Measurements from ENCODE around the gene CDADC1.
"Not testable (repeated sequence)": the region's sequence is repeated elsewhere in the genome, so short reads cannot be mapped to it uniquely, and the experiment has no call there.

CDADC1 gene

GRCh38 chr13:49287995-49288394 lies 40.3 kb downstream of the CDADC1 start:
- H3K79me2 ChIP-seq (ENCODE audit: insufficient read depth, low read length), result no peaks in the 10 kb centered on the region

GRCh38 chr13:49288458-49288857 lies 40.7 kb downstream of the CDADC1 start:
- Histone ChIP-seq H4K20me1 (ENCODE audit: insufficient read depth, low read length) (no peaks in the 10 kb centered on the region), H3K4me3 (ENCODE audit: low read depth in 1 of 2, low read length in 2 of 2) (no peak overlapping the region), H3K27ac (ENCODE audit: low read length) (no peak overlapping the region), H3K79me2 (ENCODE audit: insufficient read depth, low read length) (no peaks in the 10 kb centered on the region), H3K36me3 (ENCODE audit: insufficient read depth, low read length) (peaks cover 12% of the 10 kb centered on the region; the same call in 1 of the 2 replicates), H3K27me3 (ENCODE audit: insufficient read depth, low read length, poor library complexity) (no peaks in the 10 kb centered on the region), H3K4me2 (ENCODE audit: insufficient read depth, low read length) (no peak overlapping the region), H3K9me3 (ENCODE audit: insufficient read depth, low read length, severe bottlenecking) (no peaks in the 10 kb centered on the region), H3K4me1 (ENCODE audit: insufficient read depth, low read length) (no peaks in the 10 kb centered on the region), H2AFZ (ENCODE audit: low read depth, low read length) (no peak overlapping the region), H3K9ac (ENCODE audit: low read depth, low read length) (no peak overlapping the region)
- ATAC-seq (ENCODE audit: insufficient read depth, low read depth), result no peak
- TF ChIP-seq, protein P1, sequence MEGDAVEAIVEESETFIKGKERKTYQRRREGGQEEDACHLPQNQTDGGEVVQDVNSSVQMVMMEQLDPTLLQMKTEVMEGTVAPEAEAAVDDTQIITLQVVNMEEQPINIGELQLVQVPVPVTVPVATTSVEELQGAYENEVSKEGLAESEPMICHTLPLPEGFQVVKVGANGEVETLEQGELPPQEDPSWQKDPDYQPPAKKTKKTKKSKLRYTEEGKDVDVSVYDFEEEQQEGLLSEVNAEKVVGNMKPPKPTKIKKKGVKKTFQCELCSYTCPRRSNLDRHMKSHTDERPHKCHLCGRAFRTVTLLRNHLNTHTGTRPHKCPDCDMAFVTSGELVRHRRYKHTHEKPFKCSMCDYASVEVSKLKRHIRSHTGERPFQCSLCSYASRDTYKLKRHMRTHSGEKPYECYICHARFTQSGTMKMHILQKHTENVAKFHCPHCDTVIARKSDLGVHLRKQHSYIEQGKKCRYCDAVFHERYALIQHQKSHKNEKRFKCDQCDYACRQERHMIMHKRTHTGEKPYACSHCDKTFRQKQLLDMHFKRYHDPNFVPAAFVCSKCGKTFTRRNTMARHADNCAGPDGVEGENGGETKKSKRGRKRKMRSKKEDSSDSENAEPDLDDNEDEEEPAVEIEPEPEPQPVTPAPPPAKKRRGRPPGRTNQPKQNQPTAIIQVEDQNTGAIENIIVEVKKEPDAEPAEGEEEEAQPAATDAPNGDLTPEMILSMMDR (IDR thresholded peaks at IDR 0.05; ENCODE audit: borderline replicate concordance, extremely low read depth, low read length, poor library complexity, severe bottlenecking), result no peak
- TF ChIP-seq EZH2 (IDR thresholded peaks at IDR 0.05; ENCODE audit: borderline replicate concordance, low read depth, low read length, severe bottlenecking), result no peak
- no peak for DNase-seq

More at GRCh38 chr13:49287995-49288394, 40.3 kb downstream of the CDADC1 start:
- Histone ChIP-seq H3K36me3 (ENCODE audit: insufficient read depth, low read length) (peaks cover 12% of the 10 kb centered on the region; the same call in 1 of the 2 replicates), H3K4me3 (ENCODE audit: low read depth in 1 of 2, low read length in 2 of 2) (no peak overlapping the region), H3K27me3 (ENCODE audit: insufficient read depth, low read length, poor library complexity) (no peaks in the 10 kb centered on the region), H3K4me2 (ENCODE audit: insufficient read depth, low read length) (no peak overlapping the region), H3K9ac (ENCODE audit: low read depth, low read length) (no peak overlapping the region), H2AFZ (ENCODE audit: low read depth, low read length) (no peak overlapping the region), H4K20me1 (ENCODE audit: insufficient read depth, low read length) (no peaks in the 10 kb centered on the region), H3K9me3 (ENCODE audit: insufficient read depth, low read length, severe bottlenecking) (no peaks in the 10 kb centered on the region), H3K27ac (ENCODE audit: low read length) (no peak overlapping the region), H3K4me1 (ENCODE audit: insufficient read depth, low read length) (no peaks in the 10 kb centered on the region)
- TF ChIP-seq, protein P1 (IDR thresholded peaks at IDR 0.05; ENCODE audit: borderline replicate concordance, extremely low read depth, low read length, poor library complexity, severe bottlenecking), result no peak
- TF ChIP-seq EZH2 (IDR thresholded peaks at IDR 0.05; ENCODE audit: borderline replicate concordance, low read depth, low read length, severe bottlenecking), result no peak
- ATAC-seq (ENCODE audit: insufficient read depth, low read depth) (no peak), DNase-seq (no peak)

DNA sequence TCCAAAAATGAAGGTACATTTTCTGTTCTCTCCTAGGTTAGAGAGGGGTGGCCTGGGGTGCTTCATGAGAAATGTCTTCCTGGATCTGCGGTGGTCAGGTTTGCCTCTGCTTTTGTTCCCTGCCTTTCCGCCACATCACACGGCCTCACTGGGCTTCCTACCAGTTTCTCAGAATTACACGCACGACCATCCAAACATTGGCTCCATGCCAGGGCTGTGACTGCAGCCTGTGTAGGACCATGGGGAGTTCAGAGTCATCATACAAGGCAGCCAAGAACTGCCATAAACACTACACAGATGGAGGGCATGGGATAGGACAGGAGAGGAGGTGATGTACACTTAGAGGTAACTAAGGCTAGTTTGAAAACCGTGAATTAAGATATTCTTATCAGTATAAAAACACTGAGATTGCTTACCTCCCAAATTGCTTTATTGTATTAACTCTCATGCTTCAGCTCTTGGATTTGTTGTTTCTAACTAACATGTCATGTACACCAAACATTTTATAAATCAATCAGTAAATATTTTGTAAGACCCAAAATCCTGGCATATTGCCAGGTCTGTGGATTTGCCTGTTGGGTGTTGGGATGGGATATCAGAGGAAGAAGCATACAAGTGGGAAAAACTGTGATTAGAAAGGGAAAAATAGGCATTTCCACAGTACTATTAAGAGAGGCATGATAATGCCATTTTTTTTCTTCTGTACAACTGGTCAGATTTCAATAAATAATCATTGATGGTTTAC lies 45.2 kb downstream of the CDADC1 start:
- no peak overlapping the region for H3K9ac ChIP-seq (ENCODE audit: low read depth, low read length)
- H3K9me3 ChIP-seq (ENCODE audit: insufficient read depth, low read length, severe bottlenecking), result no peaks in the 10 kb centered on the region
- H4K20me1 ChIP-seq (ENCODE audit: insufficient read depth, low read length), result no peaks in the 10 kb centered on the region
- H3K4me3 ChIP-seq (ENCODE audit: low read depth in 1 of 2, low read length in 2 of 2), result no peak overlapping the region
- no peak overlapping the region for H3K4me2 ChIP-seq (ENCODE audit: insufficient read depth, low read length)
- no peak overlapping the region for H2AFZ ChIP-seq (ENCODE audit: low read depth, low read length)
- H3K36me3 ChIP-seq (ENCODE audit: insufficient read depth, low read length), result peaks cover 16% of the 10 kb centered on the region; the same call in 1 of the 2 replicates
- ATAC-seq (ENCODE audit: insufficient read depth, low read depth) (peak; percentile 22; the same call in 1 of the 3 replicates), DNase-seq (peak; percentile 30)
- no peaks in the 10 kb centered on the region for H3K27me3 ChIP-seq (ENCODE audit: insufficient read depth, low read length, poor library complexity)
- H3K79me2 ChIP-seq (ENCODE audit: insufficient read depth, low read length), result no peaks in the 10 kb centered on the region
- no peaks in the 10 kb centered on the region for H3K4me1 ChIP-seq (ENCODE audit: insufficient read depth, low read length)
- TF ChIP-seq, protein P1 (IDR thresholded peaks at IDR 0.05; ENCODE audit: borderline replicate concordance, extremely low read depth, low read length, poor library complexity, severe bottlenecking), result no peak
- no peak for TF ChIP-seq EZH2 (IDR thresholded peaks at IDR 0.05; ENCODE audit: borderline replicate concordance, low read depth, low read length, severe bottlenecking)
- H3K27ac ChIP-seq (ENCODE audit: low read length), result no peak overlapping the region

GRCh38 chr13:49294723-49295122 lies 47.0 kb downstream of the CDADC1 start:
- not testable (repeated sequence) for H3K27me3 ChIP-seq (ENCODE audit: insufficient read depth, low read length, poor library complexity); H4K20me1 ChIP-seq (ENCODE audit: insufficient read depth, low read length); H3K4me1 ChIP-seq (ENCODE audit: insufficient read depth, low read length); H3K4me3 ChIP-seq (ENCODE audit: low read depth in 1 of 2, low read length in 2 of 2); H2AFZ ChIP-seq (ENCODE audit: low read depth, low read length); H3K79me2 ChIP-seq (ENCODE audit: insufficient read depth, low read length); H3K27ac ChIP-seq (ENCODE audit: low read length); H3K4me2 ChIP-seq (ENCODE audit: insufficient read depth, low read length); H3K9me3 ChIP-seq (ENCODE audit: insufficient read depth, low read length, severe bottlenecking); H3K9ac ChIP-seq (ENCODE audit: low read depth, low read length); DNase-seq; ATAC-seq (ENCODE audit: insufficient read depth, low read depth)
- H3K36me3 ChIP-seq (ENCODE audit: insufficient read depth, low read length), result peaks cover 16% of the 10 kb centered on the region; the same call in 1 of the 2 replicates

Measured in DND-41 (cell line).